ENCODE measurements around the gene EMP1.
A peak's percentile ranks its signal among the peaks of the same experiment; 100 is the strongest.

EMP1 gene

DNA sequence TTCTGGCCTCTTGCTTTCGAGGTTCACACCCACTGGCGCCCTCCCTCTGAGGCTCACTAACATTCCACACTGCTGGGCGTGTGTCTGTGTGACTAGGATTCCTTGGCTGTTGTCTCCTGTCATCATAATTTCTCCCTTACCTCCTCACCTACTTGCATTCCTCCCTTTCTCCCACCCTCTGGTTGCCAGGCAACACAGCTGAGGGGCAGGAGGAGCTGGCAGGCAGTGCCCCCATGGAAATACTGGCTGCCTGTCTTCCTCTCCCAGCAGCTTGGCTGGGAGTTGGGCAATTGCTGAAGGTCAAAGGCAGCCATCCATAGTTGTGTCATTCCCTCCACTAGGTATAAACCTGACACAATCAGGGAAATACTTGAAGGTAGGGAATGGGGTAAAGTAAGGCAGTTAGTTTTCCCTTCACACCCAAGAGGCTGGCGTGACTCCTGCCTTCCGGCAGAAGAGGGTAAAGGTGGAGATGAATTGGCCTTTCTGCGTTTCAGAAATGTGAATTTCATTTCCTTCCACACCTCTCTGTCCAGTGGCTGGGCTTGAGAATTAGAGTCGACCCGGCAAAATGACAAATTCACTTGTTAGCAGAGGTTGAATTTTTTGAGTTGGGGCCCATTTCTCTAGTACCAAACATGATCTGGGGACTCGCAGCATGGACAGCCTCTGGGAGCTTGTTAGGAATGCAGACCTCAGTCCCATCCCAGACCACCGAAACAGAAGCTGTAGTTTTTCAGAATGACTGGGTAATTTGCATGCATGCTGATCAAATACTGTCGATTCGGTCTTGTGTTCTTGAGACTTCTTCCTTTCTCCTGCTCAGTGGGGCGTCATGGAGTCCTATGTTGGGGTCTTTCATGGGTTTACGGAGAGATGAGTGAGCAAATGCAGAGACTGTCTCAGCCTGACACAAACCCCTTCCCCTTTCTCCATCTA, 24.3 kb upstream of the EMP1 start:
- peak; percentile 81 for FAIRE-seq

DNA sequence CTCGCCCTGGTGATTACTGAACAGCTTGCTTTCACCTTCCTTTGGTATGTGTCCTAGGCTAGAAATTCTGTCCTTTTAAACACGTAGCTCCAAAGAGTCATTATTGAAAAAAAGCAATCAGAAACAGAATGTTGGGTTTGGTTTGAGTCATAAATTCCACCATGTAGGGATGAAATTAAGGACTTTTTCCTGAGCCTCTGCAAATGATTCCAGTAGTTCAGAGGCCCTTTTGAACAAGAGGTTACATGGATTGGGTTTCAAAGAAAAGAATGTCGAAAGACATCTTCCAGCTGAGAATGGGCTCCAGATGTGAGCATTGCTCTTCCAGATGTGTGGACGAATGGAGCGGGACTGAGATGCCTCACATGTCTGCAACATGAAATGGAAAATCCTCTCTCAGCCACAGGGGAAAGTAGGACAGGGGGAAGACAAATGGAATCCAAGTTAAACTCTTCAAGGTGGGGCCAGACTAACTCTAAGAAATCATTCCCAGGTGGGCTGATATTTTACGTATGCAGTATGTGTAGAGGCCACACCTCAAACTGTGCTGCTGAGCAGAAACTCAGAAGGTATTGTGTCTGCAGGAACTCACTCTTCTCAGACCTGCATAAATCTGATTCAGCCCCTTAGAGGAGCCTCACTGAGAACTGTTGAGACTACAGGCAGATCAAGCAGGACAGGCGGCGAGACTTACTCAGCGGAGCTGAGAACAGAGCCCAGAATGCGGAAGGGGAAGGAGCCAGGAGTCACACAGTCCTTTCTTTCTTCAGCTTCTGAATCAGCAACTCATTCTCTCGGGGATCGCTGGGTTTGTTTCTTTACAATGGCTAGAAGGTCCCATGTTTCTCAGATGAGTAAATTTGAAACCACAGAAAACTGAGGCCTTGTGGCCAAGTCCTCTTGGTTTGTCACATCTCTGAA, 23.3 kb upstream of the EMP1 start:
- FAIRE-seq (no peak), DNase-seq (ENCODE audit: insufficient read length, low spot score) (no peak)

More for the DNA sequence above, 24.3 kb upstream of the EMP1 start:
- peak; percentile 64 for DNase-seq (ENCODE audit: insufficient read length, low spot score)

DNA sequence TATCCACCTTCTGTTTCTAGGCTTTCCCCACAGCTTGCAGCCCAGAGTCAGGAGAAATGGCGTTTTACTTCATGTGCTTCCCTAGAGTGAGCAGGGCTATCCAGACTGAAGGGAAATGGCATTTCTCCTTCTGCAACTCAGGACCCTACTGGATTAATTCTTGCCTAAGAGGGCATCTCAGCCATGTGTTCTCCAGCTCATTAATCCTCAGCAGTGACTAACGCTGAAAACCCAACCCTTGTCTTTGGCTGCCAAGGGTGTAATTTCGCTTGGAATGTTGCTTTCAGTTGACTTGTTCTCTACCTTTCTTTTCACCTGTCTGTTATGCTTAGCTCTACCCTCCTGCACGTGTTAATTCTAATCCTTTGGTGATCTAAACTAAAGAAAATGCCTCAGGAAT, 21.0 kb upstream of the EMP1 start:
- DNase-seq (ENCODE audit: insufficient read length, low spot score) (no peak), FAIRE-seq (no peak)

DNA sequence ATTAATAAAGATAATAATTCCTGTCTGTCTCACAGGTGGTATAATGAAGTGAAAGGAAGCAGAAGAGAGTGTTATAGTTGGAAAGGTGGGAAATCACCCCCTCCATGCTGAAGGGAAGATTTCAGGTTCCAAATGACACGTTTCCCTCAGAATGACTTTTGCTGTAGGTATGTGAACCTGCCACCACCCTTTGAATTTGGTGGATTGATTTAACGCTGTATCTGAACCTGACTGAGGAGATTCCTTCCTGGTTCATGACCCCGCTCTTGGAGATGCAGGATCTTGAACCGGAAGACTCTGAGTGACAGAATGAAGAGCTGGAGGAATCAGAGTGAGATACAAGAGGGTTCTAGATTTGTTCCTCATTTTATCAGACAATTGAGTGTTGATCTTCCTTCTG, 20.3 kb upstream of the EMP1 start:
- no peak for DNase-seq (ENCODE audit: insufficient read length, low spot score)
- FAIRE-seq: no peak

DNA sequence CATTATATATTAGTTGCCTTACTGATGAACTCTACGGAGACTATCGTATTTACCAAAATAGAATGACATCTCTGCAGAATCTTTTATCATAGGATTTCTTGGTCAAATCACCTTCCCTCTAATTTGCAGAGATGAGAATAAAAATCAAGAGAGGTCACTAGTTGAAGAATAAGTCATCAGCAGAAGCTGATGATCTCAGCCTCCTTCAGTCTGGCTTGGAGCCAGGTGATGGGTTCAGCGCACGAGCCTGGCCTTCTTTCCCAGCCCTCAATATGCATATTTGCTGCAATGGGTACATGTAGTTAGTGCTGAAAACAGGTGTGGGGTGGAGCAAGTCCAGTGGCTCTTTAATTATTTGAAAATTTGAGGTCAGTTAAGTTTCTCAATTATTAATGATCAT, 19.2 kb upstream of the EMP1 start:
- DNase-seq (ENCODE audit: insufficient read length, low spot score) (no peak), FAIRE-seq (no peak)

DNA sequence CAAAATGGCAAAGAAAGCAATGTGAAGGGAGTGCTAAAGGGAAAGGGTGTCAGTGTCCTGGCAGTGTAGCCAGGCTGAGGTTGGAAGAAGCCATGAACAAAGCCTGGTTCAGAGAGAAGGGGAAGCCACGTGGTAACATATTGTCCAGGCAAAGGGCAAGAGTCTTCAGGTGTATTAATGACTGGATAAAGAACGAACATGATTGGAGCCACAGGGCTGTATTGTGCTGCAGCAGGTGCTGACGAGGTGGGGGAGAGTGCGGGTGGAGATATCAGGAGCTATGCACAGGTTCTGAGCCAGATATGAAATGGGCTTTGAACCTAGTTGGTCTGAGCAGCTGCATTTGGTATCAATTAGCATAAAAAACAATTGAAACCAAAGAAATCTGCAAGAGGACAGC, 18.6 kb upstream of the EMP1 start:
- FAIRE-seq (no peak), DNase-seq (ENCODE audit: insufficient read length, low spot score) (no peak)

DNA sequence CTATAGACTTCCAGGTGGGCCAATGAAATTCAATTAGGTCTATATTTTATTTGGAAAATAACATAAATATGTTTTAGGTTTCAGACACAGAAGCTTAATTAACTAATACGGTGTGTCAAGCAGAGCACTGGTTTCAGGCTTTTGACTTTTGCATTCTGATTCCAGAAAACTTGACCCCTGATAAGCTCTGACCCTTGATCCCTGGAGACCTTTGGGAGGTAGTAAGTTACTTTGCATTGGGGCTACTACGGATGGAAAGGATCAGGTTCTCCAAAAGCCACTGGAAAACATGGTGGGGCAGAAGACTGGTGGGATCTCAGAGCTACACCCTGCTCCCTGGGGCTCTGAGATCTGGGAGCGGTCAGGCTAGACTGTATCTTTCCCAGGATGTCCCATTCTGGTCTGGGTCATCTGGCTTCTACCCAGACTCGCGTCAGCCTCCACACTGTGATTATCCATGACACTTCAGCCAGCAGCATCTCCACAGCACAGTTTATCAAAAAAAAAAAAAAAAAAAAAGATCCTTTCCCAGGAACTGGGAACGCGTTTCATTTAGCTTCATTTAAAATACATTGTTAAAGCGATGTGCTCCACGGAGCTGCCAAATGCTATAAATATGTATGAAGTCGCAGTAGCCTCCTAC, 17.8 kb upstream of the EMP1 start:
- FAIRE-seq: no peak
- no peak for DNase-seq (ENCODE audit: insufficient read length, low spot score)

DNA sequence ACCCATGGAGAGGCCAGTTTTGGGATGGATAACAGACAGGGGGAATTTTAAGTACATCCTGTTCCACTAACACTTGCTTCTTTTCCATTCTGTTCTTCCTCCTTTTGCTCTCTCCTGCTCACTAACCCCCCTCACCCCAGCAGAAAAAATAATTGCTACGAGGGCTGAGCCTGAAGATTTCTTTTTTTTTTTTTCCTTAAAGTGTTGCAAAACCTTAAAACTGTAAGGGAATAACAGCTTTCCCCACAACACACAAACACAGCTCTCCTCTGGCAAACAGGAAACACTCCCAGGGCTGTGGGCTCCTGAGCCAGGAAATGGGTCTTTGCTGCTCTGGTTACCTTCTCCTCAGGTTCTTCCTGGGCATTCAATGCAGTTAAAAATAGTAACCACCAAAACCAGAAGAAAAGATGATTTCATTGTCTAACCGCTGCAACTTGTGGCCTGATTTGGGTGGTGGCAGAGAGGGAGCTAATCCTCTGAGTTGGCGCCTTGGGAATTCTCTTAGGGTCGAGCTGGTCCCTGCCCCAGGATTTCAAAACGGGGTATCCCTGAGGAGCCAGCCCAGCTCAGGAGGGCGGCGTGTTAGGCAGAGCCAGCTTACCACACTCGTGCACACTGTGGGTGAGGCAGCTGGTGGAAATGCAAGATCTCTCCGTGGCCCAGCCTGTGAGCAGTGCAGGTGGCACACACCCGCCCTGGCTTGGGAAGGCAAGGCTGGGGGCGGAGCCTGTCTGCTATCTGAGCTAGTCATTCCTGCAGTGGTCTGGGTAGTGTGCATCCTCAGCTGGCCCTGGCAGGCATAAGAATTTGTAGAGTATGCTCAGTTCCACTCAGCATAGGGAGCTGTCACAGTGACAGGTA, 17.1 kb upstream of the EMP1 start:
- FAIRE-seq: peak; percentile 51
- DNase-seq (ENCODE audit: insufficient read length, low spot score): peak; percentile 51

DNA sequence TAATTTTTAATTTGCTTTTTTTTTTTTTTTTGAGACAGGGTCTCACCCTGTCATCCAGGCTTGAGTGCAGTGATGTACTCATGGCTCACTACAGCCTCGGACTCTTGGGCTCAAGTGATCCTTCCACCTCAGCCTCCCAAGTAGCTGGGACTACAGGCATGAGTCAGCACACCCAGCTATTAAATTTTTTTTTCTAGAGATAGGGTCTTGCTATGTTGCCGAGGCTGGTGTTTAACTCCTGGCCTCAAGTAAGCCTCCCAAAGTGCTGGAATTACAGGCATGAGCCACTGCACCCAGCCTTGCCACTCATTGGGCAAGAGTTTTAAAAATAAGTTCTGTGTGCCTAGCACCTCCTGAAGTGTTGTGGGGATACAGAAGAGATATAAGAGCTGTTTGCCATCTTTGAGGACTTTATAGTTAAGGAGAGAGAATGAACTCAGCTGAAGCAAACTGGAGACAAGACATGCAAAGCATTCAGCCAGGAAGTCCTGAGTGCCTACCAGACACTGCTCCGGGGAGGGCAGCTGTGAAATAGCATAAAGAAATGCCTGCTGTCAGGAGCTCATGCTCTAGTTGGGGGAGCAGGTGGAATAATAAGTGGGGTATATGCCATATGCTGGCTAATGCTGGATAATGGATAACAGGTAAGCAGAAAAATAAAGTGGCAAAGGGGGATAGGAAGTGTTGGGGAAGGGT, 15.0 kb upstream of the EMP1 start:
- DNase-seq (ENCODE audit: insufficient read length, low spot score) (no peak), FAIRE-seq (no peak)

DNA sequence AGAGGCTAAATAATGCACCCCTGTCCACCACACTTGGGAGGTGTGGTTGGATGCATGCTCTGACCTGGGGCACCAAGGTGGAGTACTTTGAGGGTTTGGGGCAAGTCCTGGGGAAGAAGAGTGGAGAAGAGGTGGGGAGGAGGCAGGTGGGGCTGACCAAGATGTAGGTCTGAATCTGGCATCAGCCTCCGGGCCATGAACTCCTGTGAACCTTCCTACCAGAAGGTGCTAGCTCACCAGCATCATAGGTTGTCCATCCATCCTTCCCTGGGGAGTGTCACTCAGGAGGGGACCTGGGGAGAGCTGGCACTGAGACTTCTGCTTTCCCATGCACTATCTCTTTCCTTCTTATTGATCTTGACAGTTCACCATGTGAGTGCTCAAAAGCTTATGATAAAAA, 13.6 kb upstream of the EMP1 start:
- no peak for FAIRE-seq
- DNase-seq (ENCODE audit: insufficient read length, low spot score): no peak

DNA sequence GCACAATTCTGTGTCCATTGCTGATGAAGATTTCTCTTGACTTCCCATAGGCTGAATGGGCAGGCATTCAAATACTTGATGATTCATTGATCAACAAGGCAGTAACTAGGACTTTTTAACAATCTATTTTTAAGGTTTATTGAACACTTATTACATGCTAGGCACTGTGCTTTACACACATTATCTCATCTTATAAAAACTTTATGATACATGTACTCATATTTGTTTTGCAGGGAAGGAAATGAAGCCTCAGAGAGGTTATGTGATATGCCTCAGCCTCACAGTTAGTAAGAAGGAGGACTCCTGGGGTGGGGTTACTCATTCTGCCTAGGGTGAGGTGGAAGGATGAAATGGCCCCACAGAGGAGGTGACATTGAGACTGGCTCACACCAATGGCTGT, 12.9 kb upstream of the EMP1 start:
- DNase-seq (ENCODE audit: insufficient read length, low spot score) (no peak), FAIRE-seq (no peak)

DNA sequence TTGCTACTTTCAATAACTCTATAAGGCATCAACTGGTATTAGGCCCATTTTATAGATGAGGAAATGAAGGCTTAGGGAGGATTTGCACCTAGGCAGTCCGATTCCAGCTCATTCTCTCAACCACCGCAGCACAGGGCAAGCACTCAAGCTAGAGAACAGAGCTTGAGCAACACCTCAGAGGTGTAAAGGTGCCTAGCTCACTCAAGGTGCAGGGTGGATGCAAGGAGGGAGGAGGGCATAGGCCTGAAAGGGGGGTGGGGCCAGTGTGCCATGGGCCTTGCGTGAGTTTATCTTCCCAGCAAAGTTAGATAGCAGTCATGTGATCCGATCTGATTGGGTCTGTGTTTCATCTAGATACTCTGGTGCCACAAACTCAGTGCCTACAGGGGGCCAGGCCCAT, 10.2 kb upstream of the EMP1 start:
- FAIRE-seq (no peak), DNase-seq (ENCODE audit: insufficient read length, low spot score) (no peak)

DNA sequence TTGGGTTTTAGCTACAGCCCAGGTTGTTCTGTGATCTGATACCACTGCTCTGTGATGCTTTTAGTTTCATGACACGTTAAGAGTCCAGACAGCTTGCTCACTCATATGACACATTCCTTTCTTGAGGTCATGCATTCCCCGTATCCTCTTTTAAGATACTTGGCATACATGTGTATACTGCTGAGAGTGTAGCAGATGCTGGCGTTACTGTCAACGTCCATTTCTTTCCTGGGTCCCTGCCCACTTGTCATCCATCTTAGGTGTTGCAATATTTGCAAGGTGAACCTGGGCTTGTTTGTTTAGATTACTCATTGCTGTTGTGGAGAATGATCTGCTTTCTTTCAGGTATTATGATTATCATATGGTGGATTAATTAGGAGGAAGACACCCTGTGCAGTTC, 9.1 kb upstream of the EMP1 start:
- DNase-seq (ENCODE audit: insufficient read length, low spot score) (no peak), FAIRE-seq (no peak)

DNA sequence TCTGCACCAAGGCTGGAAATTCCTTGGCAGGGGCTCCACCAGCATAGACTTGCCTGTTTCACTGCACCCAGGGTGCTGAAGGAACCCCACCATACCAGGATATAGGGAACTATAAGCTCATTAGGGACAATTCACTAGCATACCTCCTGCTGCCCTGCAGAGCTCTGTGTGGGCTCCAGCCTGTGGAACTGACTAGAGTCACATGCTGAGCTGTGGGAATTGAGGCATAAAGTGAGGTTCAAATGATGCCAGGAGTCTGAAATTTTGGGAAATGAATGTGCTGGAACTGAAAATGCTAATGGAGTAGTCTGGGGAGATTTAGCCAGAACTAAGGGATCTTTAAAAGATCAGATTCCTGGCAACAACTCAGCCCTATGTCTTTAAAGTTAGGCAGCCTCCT, 7.3 kb upstream of the EMP1 start:
- FAIRE-seq (no peak), DNase-seq (ENCODE audit: insufficient read length, low spot score) (no peak)

DNA sequence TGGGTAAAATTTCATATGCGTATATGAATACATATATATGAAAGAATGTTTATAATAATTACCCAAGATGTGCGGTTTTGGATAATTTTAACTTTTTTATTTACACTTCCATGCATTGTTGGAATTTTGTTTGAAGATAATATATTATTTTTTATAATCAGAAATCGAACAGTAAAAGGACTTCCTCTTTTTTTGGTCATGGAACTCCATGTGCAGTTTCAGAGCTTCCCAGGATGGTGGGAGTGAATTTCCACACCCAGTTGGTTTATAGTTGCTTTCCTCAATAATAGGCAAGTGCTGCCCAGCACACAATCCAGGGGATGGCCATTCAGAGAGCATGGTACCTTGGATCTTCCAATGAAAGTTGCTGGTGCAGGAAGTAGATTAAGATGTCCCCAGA, 6.3 kb upstream of the EMP1 start:
- FAIRE-seq: no peak

DNA sequence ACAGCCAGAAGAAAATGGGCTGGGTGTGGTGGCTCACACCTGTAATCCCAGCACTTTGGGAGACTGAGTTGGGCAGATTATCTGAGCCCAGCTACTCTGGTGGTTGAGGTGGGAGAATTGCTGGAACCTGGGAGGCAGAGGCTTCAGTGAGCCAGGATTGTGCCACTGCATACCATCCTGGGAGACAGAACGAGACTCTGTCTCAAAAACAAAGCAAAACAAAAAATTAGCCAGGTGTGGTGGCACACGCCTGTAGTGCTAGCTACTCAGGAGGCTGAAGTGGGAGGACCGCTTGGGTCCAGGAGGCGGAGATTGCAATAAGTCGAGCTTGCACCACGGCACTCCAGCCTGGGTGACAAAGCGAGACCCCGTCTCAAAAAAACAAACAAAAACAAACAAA, 3.8 kb upstream of the EMP1 start:
- DNase-seq (ENCODE audit: insufficient read length, low spot score) (no peak), FAIRE-seq (no peak)

More for the DNA sequence above, 6.3 kb upstream of the EMP1 start:
- no peak for DNase-seq (ENCODE audit: insufficient read length, low spot score)

DNA sequence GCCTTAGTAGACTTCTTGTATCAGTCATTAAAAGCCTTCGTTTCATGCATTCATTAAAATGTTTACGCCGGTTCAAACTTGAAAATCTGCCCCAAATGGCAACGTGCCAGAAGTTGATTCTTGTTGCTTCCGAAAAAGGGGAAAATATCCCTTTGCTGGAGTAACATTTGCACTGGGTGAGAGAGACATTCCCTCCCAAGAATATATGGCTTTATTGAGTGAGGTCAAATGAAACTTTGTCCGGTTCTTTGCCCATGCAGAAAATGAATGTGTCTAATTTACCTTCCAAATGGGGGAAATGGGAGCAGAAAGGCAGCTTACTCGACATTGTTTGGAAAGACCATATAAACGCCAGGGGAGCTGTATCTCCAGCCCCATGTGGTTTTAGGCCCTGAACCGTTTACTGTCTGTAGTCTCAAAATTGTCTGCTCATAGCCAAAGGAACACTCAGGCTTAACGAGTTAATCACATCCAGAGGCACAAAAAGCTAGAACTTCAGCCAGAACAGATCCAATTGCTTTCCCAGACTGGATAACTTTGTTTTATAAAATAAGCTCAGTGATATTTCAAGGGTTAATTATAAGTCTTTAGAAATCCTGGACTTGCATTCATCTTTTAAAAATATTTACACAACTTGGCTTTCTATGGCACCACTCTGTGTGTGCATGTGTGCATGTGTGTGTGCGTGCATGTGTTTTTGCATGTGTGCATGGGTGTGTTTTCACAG, 2.9 kb upstream of the EMP1 start:
- no peak for FAIRE-seq
- no peak for DNase-seq (ENCODE audit: insufficient read length, low spot score)

DNA sequence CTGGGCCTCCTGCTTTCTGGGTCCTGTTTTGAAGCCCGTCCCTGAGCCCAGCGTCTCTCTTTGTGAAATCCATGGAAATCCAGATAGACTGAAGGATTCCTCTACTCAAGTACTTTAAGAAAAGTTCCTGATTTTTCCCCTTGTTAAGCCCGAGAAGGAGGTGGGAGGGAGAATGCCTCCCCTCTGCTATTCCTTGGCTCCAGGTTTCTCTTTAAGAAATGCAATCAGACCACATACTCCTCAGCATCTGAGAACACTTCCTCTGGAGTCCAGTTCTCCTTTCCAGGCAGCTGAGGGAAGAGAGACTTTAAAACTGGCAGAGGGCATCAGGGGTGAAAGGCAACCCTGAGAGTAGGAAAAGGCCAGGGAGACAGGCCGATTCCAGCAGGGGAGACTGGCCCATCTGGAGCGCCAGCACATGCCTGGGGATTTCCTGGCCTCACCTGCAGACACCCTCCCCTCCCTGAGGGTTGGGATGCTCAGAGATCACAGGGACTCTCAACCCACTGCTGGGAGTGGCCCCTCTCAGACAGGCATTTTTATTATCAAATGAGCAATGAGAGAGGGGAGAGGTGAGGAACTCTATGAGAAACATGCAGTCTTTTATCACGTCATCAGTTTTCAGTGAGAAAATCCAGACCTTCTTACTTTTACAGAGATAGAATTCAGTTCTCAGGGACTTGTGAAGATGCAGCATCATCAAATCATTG, 2.0 kb upstream of the EMP1 start:
- DNase-seq (ENCODE audit: insufficient read length, low spot score) (no peak), FAIRE-seq (no peak)
